ENCODE results near the gene PLEKHG1. TPM values are rescaled to one million over a fixed set of nuclear protein-coding genes. Genes with fewer than 3 reads are reported as not detected.

PLEKHG1 gene
- total and polyA plus RNA-seq, 9 donors = 5.3 to 74.0 (median 11.9) TPM

GRCh38 chr6:150622941-150623874, 23.5 kb downstream of the PLEKHG1 start:
- Histone ChIP-seq H3K9me3 (no peaks in the 10 kb centered on the region), H3K4me3 (no peak overlapping the region), H3K27ac (no peak overlapping the region), H3K27me3 (no peaks in the 10 kb centered on the region), H3K36me3 (no peaks in the 10 kb centered on the region), H3K4me1 (ENCODE audit: insufficient read depth) (peaks cover 4% of the 10 kb centered on the region)
- no peak for DNase-seq
- TF ChIP-seq EP300 (IDR thresholded peaks at IDR 0.05) (no peak), POLR2A (IDR thresholded peaks at IDR 0.05) (no peak), CTCF (IDR thresholded peaks at IDR 0.05) (no peak)
- intact Hi-C loops (cut with DNase I) = no loop called here
- WGBS, 3 donors = 90 to 93% (median 92%) methylated on average over 18 of the region's 18 CpGs

- Histone ChIP-seq H3K9me3 (no peaks in the 10 kb centered on the region), H3K4me3 (no peak overlapping the region), H3K27me3 (no peaks in the 10 kb centered on the region), H3K36me3 (no peaks in the 10 kb centered on the region), H3K4me1 (ENCODE audit: insufficient read depth) (peaks cover 4% of the 10 kb centered on the region), H3K27ac (no peak overlapping the region)
- intact Hi-C loops (cut with DNase I) = no loop called here
- WGBS, 3 donors = 86 to 94% (median 92%) methylated on average over 5 of the region's 5 CpGs
- DNase-seq = no peak
- TF ChIP-seq EP300 (IDR thresholded peaks at IDR 0.05) = no peak
- TF ChIP-seq POLR2A (IDR thresholded peaks at IDR 0.05) = no peak
- TF ChIP-seq CTCF (IDR thresholded peaks at IDR 0.05) = no peak
Measured at GRCh38 chr6:150624191-150624590, 24.5 kb downstream of the PLEKHG1 start.

GRCh38 chr6:150625927-150626326, 26.2 kb downstream of the PLEKHG1 start:
- 87 to 97% (median 93%) methylated on average over 4 of the region's 4 CpGs for WGBS, 3 donors
- no peak overlapping the region for H3K4me3 ChIP-seq
- no peaks in the 10 kb centered on the region for H3K27me3 ChIP-seq
- no peak overlapping the region for H3K27ac ChIP-seq
- H3K36me3 ChIP-seq = no peaks in the 10 kb centered on the region
- peaks cover 2% of the 10 kb centered on the region for H3K4me1 ChIP-seq (ENCODE audit: insufficient read depth)
- TF ChIP-seq EP300 (IDR thresholded peaks at IDR 0.05) (no peak), POLR2A (IDR thresholded peaks at IDR 0.05) (no peak), CTCF (IDR thresholded peaks at IDR 0.05) (no peak)
- DNase-seq = no peak
- no peaks in the 10 kb centered on the region for H3K9me3 ChIP-seq
- intact Hi-C loops (cut with DNase I) = no loop called here

GRCh38 chr6:150627154-150627553, 27.5 kb downstream of the PLEKHG1 start:
- no peak overlapping the region for H3K27ac ChIP-seq

More at GRCh38 chr6:150627154-150627553, 27.5 kb downstream of the PLEKHG1 start:
- intact Hi-C loops (cut with DNase I) = no loop called here
- Histone ChIP-seq H3K36me3 (no peaks in the 10 kb centered on the region), H3K27me3 (no peaks in the 10 kb centered on the region), H3K9me3 (no peaks in the 10 kb centered on the region), H3K4me1 (ENCODE audit: insufficient read depth) (peaks cover 4% of the 10 kb centered on the region), H3K4me3 (no peak overlapping the region)
- TF ChIP-seq POLR2A (IDR thresholded peaks at IDR 0.05) (no peak), CTCF (IDR thresholded peaks at IDR 0.05) (no peak), EP300 (IDR thresholded peaks at IDR 0.05) (no peak)
- DNase-seq = no peak
